Stimulated activated CD8-positive, alpha-beta memory T cell treated with anti-CD3 and anti-CD28 coated beads, Interleukin-7, amount 100 ng/mL, for 24 hours (primary cell): ENCODE measurements around the gene CHSY1.

Experiments used
- DNase-seq: peaks from one replicate; pipeline ENCODE4 v3.0.0-alpha.2; 2020; ENCODE audit warnings: low read depth

The CHSY1 gene

GRCh38 chr15:101269479-101270223 lies 17.8 kb upstream of the CHSY1 start:
- DNase-seq, result no peak

GRCh38 chr15:101267320-101268104 lies 15.7 kb upstream of the CHSY1 start:
- DNase-seq, result no peak

- no peak for DNase-seq
Measured at GRCh38 chr15:101266787-101267186, 14.9 kb upstream of the CHSY1 start.

- no peak for DNase-seq
Measured at GRCh38 chr15:101266034-101266433, 14.2 kb upstream of the CHSY1 start.

- DNase-seq, result no peak
Measured at GRCh38 chr15:101264911-101265641, 13.2 kb upstream of the CHSY1 start.

GRCh38 chr15:101264011-101264410 lies 12.2 kb upstream of the CHSY1 start:
- DNase-seq, result no peak

- DNase-seq, result no peak
Measured at GRCh38 chr15:101262551-101262950, 10.7 kb upstream of the CHSY1 start.

GRCh38 chr15:101258238-101259144 lies 6.6 kb upstream of the CHSY1 start:
- no peak for DNase-seq

- no peak for DNase-seq
Measured at GRCh38 chr15:101256757-101257156, 4.9 kb upstream of the CHSY1 start.

- no peak for DNase-seq
Measured at GRCh38 chr15:101255615-101256241, 3.9 kb upstream of the CHSY1 start.

GRCh38 chr15:101255051-101255395 lies 3.2 kb upstream of the CHSY1 start:
- no peak for DNase-seq

- no peak for DNase-seq
Measured at GRCh38 chr15:101254157-101255050, 2.6 kb upstream of the CHSY1 start.

GRCh38 chr15:101252836-101253235 lies 988 bp upstream of the CHSY1 start:
- DNase-seq, result no peak

GRCh38 chr15:101250873-101251829 lies 697 bp downstream of the CHSY1 start:
- DNase-seq, result no peak

GRCh38 chr15:101250341-101250831 lies 1.5 kb downstream of the CHSY1 start:
- DNase-seq, result no peak

GRCh38 chr15:101248274-101248673 lies 3.6 kb downstream of the CHSY1 start:
- DNase-seq, result no peak

GRCh38 chr15:101246824-101247745 lies 4.8 kb downstream of the CHSY1 start:
- no peak for DNase-seq

GRCh38 chr15:101246391-101246790 lies 5.5 kb downstream of the CHSY1 start:
- DNase-seq, result no peak
